Stimulated activated CD8-positive, alpha-beta memory T cell treated with anti-CD3 and anti-CD28 coated beads, Interleukin-15, amount 100 ng/mL, for 24 hours (primary cell): ENCODE results near the gene RUFY3.
"Not testable (repeated sequence)": the region's sequence is repeated elsewhere in the genome, so short reads cannot be mapped to it uniquely, and the experiment has no call there.

Source experiments
- DNase-seq: peaks from one replicate; pipeline ENCODE4 v3.0.0-alpha.2; 2020; ENCODE audit warnings: low read depth

Gene RUFY3

DNA sequence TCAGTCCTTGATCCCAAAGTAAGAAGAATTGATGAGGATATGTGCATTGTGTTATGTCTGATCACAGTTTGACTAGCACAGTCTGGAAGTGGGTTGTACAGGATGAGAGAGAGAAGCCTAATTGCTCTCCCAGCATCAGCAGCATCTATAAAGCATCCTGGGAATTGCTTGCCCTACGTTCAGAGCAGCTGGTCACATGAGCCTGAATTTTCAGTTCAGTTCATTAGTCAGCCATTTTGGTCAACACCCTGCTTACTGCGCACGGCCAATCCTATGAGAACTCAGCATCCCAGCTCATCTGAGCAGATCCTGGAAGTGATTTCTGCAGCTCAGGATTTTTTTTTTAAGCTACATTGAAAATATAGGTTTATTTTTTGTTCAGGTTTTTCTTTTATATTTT is at the start of gene RUFY3:
Gene RUFY3, plus strand, starts transcription at position 218 of the 400 bp plus-strand sequence. CDS start 610 bp downstream, outside the sequence.
- no peak for DNase-seq

DNA sequence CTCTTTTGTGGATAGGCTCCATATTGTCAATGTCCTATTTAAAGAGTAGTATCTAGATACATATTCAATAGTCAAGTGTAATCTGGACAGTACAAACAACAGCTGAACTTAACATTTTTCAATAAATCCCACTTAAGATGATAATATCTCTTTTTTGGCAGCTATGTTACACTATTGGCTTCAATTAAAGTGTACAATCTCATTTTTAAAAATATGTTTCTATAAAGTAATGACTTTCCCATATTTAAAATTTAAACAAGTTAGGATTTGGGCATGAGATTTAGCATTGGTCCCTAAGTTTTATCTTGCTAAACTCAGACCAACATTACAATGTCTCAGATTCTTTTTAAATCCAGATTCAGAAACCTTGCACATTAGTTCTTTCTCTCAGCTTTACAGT is 47.6 kb upstream of the RUFY3 start:
- no peak for DNase-seq

GRCh38 chr4:70674731-70675130 is 47.0 kb upstream of the RUFY3 start:
- DNase-seq: no peak

DNA sequence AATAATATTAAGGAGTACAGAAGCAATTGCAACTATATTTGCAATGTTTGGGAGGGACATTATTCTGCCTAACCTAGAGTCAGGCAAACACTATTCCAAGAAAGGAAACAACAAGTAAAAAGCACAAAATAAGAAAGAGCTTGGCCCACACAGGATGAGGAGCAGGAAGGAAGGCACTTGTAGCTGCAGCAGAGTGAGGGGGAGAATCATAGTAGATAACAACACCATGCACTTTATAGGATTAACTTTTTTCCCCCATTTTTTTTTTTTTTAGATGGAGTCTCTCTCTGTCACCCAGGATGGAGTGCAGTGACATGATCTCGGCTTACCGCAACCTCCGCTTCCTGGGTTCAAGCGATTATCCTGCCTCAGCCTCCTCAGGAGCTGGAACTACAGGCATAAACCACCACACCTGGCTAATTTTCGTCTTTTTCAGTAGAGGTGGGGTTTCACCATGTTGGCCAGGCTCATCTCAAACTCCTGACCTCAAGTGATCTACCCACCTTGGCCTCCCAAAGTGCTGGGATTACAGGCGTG is 45.1 kb upstream of the RUFY3 start:
- DNase-seq: no peak

- DNase-seq: no peak
Measured at GRCh38 chr4:70678383-70678999, 43.3 kb upstream of the RUFY3 start.

DNA sequence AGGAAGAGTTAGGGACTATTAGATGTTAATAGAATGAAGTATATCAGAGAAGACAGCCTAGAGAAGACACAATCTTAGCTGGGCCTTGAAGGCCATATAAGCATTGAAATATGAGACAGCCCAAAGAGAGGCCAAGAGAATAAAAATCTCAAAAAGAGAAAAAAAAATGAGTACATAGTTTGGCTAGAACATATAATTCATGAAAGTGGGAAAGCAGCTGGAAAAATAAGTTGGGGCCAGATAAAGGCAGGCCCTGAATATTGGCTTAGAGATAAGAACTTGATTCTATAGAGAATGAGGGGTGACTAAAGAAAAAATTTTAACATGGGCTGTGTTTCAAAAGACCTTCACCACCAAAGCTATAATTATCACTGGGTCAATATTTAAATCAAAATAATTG is 40.8 kb upstream of the RUFY3 start:
- DNase-seq: no peak

DNA sequence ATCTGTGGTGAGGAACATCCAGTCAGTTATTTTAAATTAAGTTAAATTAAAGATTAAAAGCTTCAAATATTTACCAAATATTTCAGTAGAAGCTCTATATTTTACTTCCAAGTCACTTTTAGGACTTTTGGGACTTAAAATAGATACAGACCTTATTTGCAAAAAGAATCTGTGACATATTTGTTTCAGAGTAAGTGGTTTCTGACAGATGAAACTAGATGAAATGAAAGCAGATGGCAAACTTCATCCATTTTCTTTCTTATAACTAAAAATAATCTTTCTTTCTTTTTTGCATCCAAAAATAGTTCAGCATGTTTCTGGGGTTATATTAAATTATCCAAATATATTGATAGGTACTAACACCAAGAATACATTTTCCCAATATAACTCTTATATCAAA is 40.1 kb upstream of the RUFY3 start:
- no peak for DNase-seq

GRCh38 chr4:70682142-70682541 is 39.6 kb upstream of the RUFY3 start:
- DNase-seq: not testable (repeated sequence)

DNA sequence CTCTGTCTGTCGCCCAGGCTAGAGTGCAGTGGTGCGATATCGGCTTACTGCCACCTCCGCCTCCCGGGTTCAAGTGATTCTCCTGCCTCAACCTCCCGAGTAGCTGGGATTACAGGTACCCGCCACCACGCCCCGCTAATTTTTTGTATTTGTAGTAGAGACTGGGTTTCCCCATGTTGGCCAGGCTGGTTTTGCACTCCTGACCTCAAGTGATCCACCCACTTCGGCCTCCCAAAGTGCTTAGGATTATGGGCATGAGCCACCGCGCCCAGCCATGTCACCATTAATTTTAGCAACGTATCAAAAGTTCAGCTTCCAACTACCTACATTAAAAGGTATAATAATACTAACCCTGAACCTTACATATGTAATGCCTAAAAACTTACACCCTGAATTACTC is 34.4 kb upstream of the RUFY3 start:
- no peak for DNase-seq

DNA sequence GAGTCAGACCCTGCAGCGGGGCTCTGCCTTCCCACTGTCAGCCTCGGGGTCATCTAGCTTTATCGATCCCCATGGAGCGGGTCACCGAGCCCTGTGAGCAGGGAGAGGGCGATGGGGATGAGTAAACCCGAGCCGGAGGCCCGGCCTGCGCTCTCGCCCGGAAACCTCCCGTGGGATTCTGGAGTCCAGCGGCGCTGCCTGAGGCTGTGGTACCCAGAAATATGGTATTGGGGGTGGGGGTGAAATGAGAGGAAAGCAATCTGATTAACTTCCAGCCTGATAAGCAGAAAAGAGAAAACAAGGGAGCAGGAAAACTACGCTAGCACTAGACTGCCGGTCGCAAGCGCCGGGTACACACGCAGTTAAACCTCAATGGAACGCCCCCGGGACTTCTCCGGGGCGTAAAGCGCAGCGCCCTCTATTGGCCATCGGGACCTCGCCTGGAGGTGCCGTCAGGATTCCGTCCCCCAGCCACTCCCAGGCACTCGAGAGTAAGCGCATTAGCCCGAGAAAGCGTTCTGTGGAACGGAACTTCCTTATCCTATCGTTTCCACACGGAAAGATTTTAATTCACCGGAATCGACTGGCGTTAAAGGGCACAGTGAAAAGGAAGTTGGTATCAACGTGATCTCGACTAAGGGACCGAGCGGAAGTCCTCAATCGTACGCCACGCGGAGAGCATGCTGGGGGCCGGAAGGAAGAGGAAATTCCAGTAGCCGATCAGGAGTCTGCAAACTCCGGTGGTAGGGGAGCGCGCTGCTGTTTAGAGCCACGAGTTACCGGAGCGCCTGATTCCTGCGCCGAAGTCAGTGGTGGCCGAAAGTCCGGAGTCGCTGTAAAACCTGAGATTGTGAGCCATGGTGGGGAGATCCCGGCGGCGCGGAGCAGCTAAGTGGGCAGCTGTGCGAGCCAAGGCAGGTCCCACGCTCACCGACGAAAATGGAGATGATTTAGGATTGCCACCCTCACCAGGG is 33.7 kb upstream of the RUFY3 start, which contains the start of gene UTP3:
Gene UTP3, plus strand, starts transcription at position 712 of the 974 bp plus-strand sequence. Its CDS starts 146 bp downstream, at position 858.
- DNase-seq: peak; percentile 89

DNA sequence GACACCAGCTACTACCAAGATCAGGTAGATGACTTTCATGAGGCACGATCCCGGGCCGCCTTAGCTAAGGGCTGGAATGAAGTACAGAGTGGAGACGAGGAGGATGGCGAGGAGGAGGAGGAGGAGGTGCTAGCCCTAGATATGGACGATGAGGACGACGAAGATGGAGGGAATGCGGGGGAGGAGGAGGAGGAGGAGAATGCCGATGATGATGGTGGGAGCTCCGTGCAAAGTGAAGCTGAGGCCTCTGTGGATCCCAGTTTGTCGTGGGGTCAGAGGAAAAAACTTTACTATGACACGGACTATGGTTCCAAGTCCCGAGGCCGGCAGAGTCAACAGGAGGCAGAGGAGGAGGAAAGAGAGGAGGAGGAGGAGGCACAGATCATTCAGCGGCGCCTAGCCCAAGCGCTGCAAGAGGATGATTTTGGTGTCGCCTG is 33.0 kb upstream of the RUFY3 start:
- no peak for DNase-seq

- no peak for DNase-seq
Measured at GRCh38 chr4:70691661-70692060, 30.1 kb upstream of the RUFY3 start.

DNA sequence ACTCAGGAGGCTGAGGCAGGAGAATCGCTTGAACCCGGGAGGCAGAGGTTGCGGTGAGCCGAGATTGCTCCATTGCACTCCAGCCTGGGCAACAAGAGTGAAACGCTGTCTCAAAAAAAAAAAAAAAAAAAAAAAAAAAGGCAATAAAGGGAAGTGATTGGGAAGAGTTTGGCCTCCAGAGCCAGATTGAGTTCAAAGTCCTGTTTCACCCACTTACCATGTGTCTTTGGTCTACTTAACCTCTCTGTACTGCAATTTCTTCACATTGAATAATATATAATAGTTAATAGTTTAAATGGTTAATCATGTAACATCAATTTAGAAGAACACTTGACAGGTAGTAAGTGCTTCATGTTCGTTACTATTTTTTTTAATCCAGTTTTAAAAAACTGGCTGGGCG is 27.1 kb upstream of the RUFY3 start:
- DNase-seq: not testable (repeated sequence)

DNA sequence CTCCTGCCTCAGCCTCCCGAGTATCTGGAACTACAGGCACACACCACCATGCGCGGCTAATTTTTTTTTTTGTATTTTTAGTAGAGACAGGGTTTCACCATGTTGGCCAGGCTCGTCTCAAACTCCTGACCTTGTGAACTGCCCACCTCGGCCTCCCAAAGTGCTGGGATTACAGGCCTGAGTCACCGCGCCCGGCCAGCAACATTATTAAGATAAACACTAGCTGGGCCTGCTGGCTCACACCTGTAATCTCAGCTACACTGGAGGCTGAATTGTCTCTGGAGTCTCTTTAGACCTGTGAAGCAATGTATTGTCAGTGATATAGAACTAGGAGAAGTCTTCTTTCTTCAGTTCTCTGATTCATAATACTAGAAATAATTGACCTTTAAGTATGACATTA is 23.3 kb upstream of the RUFY3 start:
- not testable (repeated sequence) for DNase-seq

DNA sequence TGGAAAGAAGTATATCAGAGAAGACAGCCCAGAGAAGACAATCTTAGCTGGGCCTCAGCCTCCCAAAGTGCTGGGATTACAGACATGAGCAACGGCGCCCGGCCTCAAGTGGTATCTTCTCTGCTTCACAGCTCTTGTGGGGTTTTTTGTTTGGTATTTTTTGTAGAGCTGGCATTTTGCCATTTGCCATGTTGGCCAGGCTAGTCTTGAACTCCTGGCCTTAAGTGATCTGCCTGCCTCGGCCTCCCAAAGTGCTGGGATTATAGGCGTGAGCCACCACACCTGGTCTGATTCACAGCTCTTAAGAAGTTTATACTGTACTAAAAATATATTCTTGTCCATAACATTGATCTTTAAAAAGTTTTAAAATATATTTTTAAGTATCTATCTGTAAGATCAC is 21.1 kb upstream of the RUFY3 start:
- DNase-seq: no peak

- no peak for DNase-seq
Measured at GRCh38 chr4:70701271-70701670, 20.5 kb upstream of the RUFY3 start.

- not testable (repeated sequence) for DNase-seq
Measured at GRCh38 chr4:70702592-70702991, 19.2 kb upstream of the RUFY3 start.

DNA sequence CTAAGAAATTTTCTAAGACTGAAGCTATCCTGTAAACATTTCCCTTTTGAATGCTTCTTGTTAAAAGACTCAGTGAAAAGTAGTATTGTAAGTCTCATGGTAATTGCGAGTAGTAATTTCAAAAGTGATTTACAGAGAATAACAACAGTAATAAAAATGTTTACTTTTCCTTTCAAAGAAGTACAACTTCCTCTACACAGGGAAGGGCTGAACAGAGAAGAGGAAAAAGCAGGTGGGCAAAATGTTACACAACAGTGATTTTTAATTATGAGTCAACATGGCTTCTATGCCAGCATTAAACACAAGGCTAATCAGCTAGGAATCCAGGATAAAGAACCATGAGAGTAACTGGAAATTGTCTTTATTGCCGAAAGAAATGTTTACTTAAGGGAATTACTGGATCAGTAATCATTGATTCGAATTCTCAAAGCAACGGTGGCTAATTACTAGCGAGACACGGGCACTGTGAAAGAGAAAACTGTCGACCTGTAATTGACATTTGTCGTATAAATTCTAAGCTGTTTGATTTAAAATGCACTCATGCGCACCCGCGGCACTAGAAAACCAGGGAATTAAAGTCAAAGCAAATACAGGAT is 18.0 kb upstream of the RUFY3 start:
- no peak for DNase-seq

DNA sequence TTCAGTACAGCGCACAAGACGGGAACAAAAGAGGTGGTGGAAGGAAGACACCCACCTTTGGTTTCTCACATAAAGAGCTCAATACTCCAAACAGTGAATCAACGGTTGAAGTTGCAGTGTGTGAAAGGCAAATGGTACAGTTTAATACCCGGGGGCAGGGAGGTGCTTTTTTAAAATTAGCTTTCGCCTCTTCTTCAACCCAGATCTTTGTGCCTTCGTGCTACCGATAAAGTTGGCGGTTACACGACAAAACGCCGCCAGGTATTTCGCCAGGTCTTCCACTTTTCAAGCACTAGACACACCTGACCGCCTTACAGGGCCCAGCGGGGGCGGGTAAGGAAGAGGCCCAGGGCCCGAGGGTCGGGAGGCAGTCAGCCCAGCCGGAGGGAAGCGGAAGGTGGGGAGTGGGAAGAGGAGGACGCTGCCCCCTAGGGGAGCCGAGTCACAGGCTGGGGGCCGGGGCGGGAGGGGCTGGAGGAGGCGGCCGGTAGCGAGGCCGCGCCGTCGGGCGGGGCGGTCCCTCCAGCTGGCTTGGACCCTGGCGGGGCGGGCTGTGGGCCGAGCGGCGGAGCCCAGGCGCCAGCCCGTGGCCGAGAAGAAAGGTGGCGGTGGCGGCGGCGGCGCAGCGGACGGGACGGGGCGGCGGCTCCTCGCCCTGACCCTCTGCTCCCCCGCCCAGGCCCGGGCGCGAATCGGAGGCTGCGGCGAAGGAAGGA is 17.4 kb upstream of the RUFY3 start:
- DNase-seq: no peak

DNA sequence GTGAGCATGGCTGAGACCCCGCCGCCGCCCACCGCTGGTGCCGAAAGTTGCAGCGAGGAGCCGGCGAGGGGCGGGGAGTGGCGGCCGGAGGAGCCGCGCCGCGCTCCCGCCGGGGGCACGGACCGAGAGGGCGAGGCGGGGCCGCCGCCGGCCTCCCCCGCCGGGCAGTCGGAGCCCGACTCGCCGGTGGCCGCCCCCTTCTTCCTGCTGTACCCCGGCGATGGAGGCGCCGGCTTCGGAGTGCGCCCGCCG is 16.9 kb upstream of the RUFY3 start:
- no peak for DNase-seq

GRCh38 chr4:70705183-70706043 is 16.4 kb upstream of the RUFY3 start:
- DNase-seq: peak; percentile 53
